K562 (cell line): ENCODE data around the gene DAD1. TPM values are rescaled to one million over a fixed set of nuclear protein-coding genes. Genes with fewer than 3 reads are reported as not detected.

Experiments used
- ATAC-seq: fragments of 200-7000 bp; cut with Tn5 transposase; 3 replicates; pipeline ENCODE4 v1.9.1; 2020; ENCODE audit warnings: moderate library complexity
- BruUV-seq: library from RNA; stranded (reverse); fragments of 400-500 nt; replicated peaks from 2 replicates; lab custom pipeline; 2021; lab: Mats Ljungman, UMichigan
- CTCF ChIA-PET: fragments of 300-600 bp; formaldehyde crosslinking; extraction: SDS; loops from one replicate; lab custom pipeline; 2021; ENCODE audit warnings: low intra/inter-chr PET ratio; lab: Yijun Ruan, JAX
- POLR2A ChIA-PET: fragments of 300-600, 350-650 bp; sonication (Branson Sonifier 250); formaldehyde crosslinking; extraction: SDS; loops from one replicate; lab custom pipeline; 2021; ENCODE audit warnings: antibody characterized with exemption, inconsistent platforms; lab: Yijun Ruan, JAX
- DNase-seq, 4 experiments: peaks; one replicate each; pipeline versions ENCODE4 v3.0.0 to v3.0.0-alpha.2; 2011 to 2018; ENCODE audit warnings: low spot score in 3 of 4, mixed read lengths in 3 of 4; ENCODE audit errors: extremely low read depth in 1 of 4
- FAIRE-seq: peaks from 2 replicates; lab custom pipeline; 2011; peaks lifted over from hg19 to GRCh38; lab: Jason Lieb, UNC
- H2AFZ ChIP-seq: 2 replicates; pipeline ENCODE4 v1.6.0; 2011; ENCODE audit warnings: low read depth, low read length, control low read depth, inconsistent platforms
- H3K27ac ChIP-seq: fragments of 200-600 bp; 3 replicates; pipeline ENCODE4 v1.8.0; 2011; ENCODE audit warnings: low read depth, mild to moderate bottlenecking, control low read depth, inconsistent platforms, low read length, moderate library complexity, mixed read lengths; ENCODE audit errors: extremely low read depth
- H3K27me3 ChIP-seq, 2 experiments: fragments of 300-600 bp in 1 of 2; 2 replicates in 1 of 2; 3 replicates in 1 of 2; pipeline versions ENCODE4 v1.6.0 to v1.8.0; 2011; ENCODE audit warnings: inconsistent platforms in 2 of 2, low read length in 2 of 2, mild to moderate bottlenecking in 1 of 2, mixed read lengths in 1 of 2, moderate library complexity in 1 of 2; ENCODE audit not compliant: control insufficient read depth in 2 of 2, insufficient read depth in 2 of 2
- H3K36me3 ChIP-seq: fragments of 300-600 bp; 3 replicates; pipeline ENCODE4 v1.8.0; 2011; ENCODE audit warnings: mild to moderate bottlenecking, low read length, inconsistent platforms; ENCODE audit not compliant: control insufficient read depth, insufficient read depth
- H3K4me1 ChIP-seq, 2 experiments: fragments of 200-600 bp in 1 of 2; replicated peaks in 1 of 2; 2 replicates in 1 of 2; 3 replicates in 1 of 2; pipeline versions ENCODE4 v1.5.1 to v1.8.0; 2011; ENCODE audit warnings: inconsistent platforms in 2 of 2, low read length in 2 of 2, mild to moderate bottlenecking in 1 of 2, mixed read lengths in 1 of 2, moderate library complexity in 1 of 2; ENCODE audit not compliant: control insufficient read depth in 2 of 2, insufficient read depth in 2 of 2
- H3K4me2 ChIP-seq: 2 replicates; pipeline ENCODE4 v1.6.1; 2011; ENCODE audit warnings: low read length, control low read depth, inconsistent platforms, mixed read lengths; ENCODE audit not compliant: insufficient read depth
- H3K4me3 ChIP-seq: fragments of 200-600 bp; sonication (generic), shearing (Covaris generic); 2 replicates; pipeline ENCODE4 v1.5.1; 2016; ENCODE audit warnings: control low read depth, inconsistent platforms
- H3K79me2 ChIP-seq: fragments of 200-600 bp; 3 replicates; pipeline ENCODE4 v1.8.0; 2011; ENCODE audit warnings: low read length, inconsistent platforms; ENCODE audit not compliant: control insufficient read depth, insufficient read depth
- H3K9ac ChIP-seq, 2 experiments: 2 replicates each; pipeline versions ENCODE4 v1.6.0 to v1.6.1; 2011; ENCODE audit warnings: low read depth in 2 of 2, low read length in 2 of 2, control low read depth in 1 of 2, inconsistent platforms in 1 of 2, mild to moderate bottlenecking in 1 of 2, mixed read lengths in 1 of 2; ENCODE audit not compliant: insufficient read depth in 1 of 2
- H3K9me1 ChIP-seq: one replicate; pipeline ENCODE4 v1.6.0; 2011; ENCODE audit warnings: inconsistent platforms, mild to moderate bottlenecking, low read length, moderate library complexity; ENCODE audit not compliant: control insufficient read depth, insufficient read depth
- H3K9me3 ChIP-seq: replicated peaks from 2 replicates; pipeline ENCODE4 v1.5.1; 2011; ENCODE audit warnings: low read depth, low read length, inconsistent platforms; ENCODE audit not compliant: control insufficient read depth, insufficient read depth
- H4K20me1 ChIP-seq: replicated peaks from 2 replicates; pipeline ENCODE4 v1.6.1; 2011; ENCODE audit warnings: low read length, inconsistent platforms, mixed read lengths; ENCODE audit not compliant: control insufficient read depth, insufficient read depth
- ELF4 ChIP-seq: fragments of 450-650 bp; formaldehyde crosslinking; IDR thresholded peaks from 2 replicates; pipeline ENCODE4 v1.4.0; 2022; ENCODE audit warnings: missing genetic modification characterization
- FOXA3 ChIP-seq, 2 experiments: fragments of 450-650 bp in 1 of 2; sonication (generic) in 1 of 2; formaldehyde crosslinking; IDR thresholded peaks in 1 of 2; conservative IDR thresholded peaks in 1 of 2; 2 replicates each; pipeline versions ENCODE4 v1.4.0 to v1.8.0; 2020 to 2022; ENCODE audit warnings: mild to moderate bottlenecking in 2 of 2, missing genetic modification reagents in 1 of 2
- KDM2B ChIP-seq: fragments of 250-450 bp; sonication (Bioruptor Pico); IDR thresholded peaks from 2 replicates; pipeline ENCODE4 v1.8.0; 2021; ENCODE audit warnings: mild to moderate bottlenecking, moderate library complexity
- MIER1 ChIP-seq: fragments of 450-650 bp; IDR thresholded peaks from 2 replicates; pipeline ENCODE4 v1.6.1; 2016; ENCODE audit warnings: antibody characterized with exemption, mild to moderate bottlenecking, low read depth
- MITF ChIP-seq: IDR thresholded peaks from 2 replicates; pipeline ENCODE4 v1.6.1; 2014; ENCODE audit warnings: antibody characterized with exemption
- MLX ChIP-seq, 2 experiments: fragments of 450-650 bp in 1 of 2; sonication (generic) in 1 of 2; formaldehyde crosslinking; conservative IDR thresholded peaks; 2 replicates each; pipeline versions ENCODE4 v1.4.0 to v1.8.1; 2020 to 2022; ENCODE audit warnings: mild to moderate bottlenecking in 1 of 2, missing genetic modification reagents in 1 of 2
- MTA1 ChIP-seq: fragments of 450-650 bp; IDR thresholded peaks from 2 replicates; pipeline ENCODE4 v1.6.1; 2017; ENCODE audit warnings: borderline replicate concordance
- POLR2H ChIP-seq: IDR thresholded peaks from 2 replicates; pipeline ENCODE4 v1.6.1; 2016; ENCODE audit warnings: missing genetic modification characterization, low read depth, mild to moderate bottlenecking, control low read depth, missing compliant biosample characterization, moderate library complexity
- RBM14 ChIP-seq: fragments of 200-400 bp; formaldehyde crosslinking; IDR thresholded peaks from 2 replicates; pipeline ENCODE4 v1.6.1; 2018; ENCODE audit warnings: low read depth, mild to moderate bottlenecking, low read length, moderate library complexity, borderline replicate concordance; ENCODE audit not compliant: insufficient read depth
- SRSF1 ChIP-seq: fragments of 200-400 bp; formaldehyde crosslinking; IDR thresholded peaks from 2 replicates; pipeline ENCODE4 v1.6.1; 2017; ENCODE audit warnings: mild to moderate bottlenecking, low read depth, low read length, moderate library complexity
- TBL1XR1 ChIP-seq, 2 experiments: IDR thresholded peaks; 2 replicates each; pipeline ENCODE4 v1.6.1; 2012; ENCODE audit warnings: improper control_type of control experiment in 2 of 2, low read length in 2 of 2, mild to moderate bottlenecking in 1 of 2
- VEZF1 ChIP-seq: fragments of 200-800 bp; sonication (Bioruptor generic); IDR thresholded peaks from 2 replicates; pipeline ENCODE4 v1.6.1; 2017; ENCODE audit warnings: missing genetic modification characterization, missing compliant biosample characterization
- ZKSCAN8 ChIP-seq: fragments of 200-800 bp; sonication (Bioruptor generic); IDR thresholded peaks from 2 replicates; pipeline ENCODE4 v1.6.1; 2016; ENCODE audit warnings: missing genetic modification characterization, missing compliant biosample characterization
- in situ Hi-C: fragments of 300-500 bp; cut with MboI; formaldehyde crosslinking; loops from 4 replicates; pipeline ENCODE4 v1.15.0; 2018; ENCODE audit warnings: inconsistent platforms, mixed read lengths
- intact Hi-C: fragments of 100-400 bp; cut with micrococcal nuclease; formaldehyde crosslinking; loops from 2 replicates; pipeline ENCODE4 v1.14.2; 2022
- polyA plus RNA-seq, 8 experiments: library from polyadenylated mRNA; depleted of rRNA in 4 of 8; stranded (reverse) in 5 of 8; unstranded in 3 of 8; fragments of >200 nt; fragmentation: Nextera tagmentation in 2 of 8; fragmentation: Illumina TruSeq in 1 of 8; extraction: Ambion mirVana in 2 of 8; extraction: Trizol in 1 of 8; gene quantifications; 2 replicates each; pipeline versions ENCODE4 v1.2.1 to v1.2.3, GENCODE V29; 2011 to 2014; ENCODE audit warnings: inconsistent platforms in 1 of 8, missing spikeins in 1 of 8
- total RNA-seq, 7 experiments: library from RNA; depleted of rRNA in 6 of 7; stranded (reverse); fragments of >200 nt in 6 of 7; fragmentation: Illumina TruSeq in 2 of 7; extraction: Trizol in 2 of 7; gene quantifications; 2 replicates each; pipeline versions ENCODE4 v1.2.1 to v1.2.3, GENCODE V29; 2011 to 2021; ENCODE audit warnings: low replicate concordance in 1 of 7
- TF ChIP-seq, protein P1 (sequence below): IDR thresholded peaks from 2 replicates; pipeline ENCODE4 v1.6.1; 2016; ENCODE audit warnings: missing genetic modification characterization, missing compliant biosample characterization

Gene DAD1
- total and polyA plus RNA-seq, 9 of the 15 experiments (the other 6 are each of a cell fraction or from before 2014, with no cell fraction given): 104 to 617 (median 222) TPM

- intact Hi-C loops: no loop called here
- no peak for ATAC-seq
- BruUV-seq: no TSS peak
- FAIRE-seq: no peak
- Histone ChIP-seq H2AFZ (no peak overlapping the region), H4K20me1 (no peaks in the 10 kb centered on the region), H3K27me3 (no peaks in the 10 kb centered on the region), H3K4me3 (no peak overlapping the region), H3K4me1 (peaks cover 8 to 14% of the 10 kb centered on the region in 2 experiments; a peak in 3 of 5 replicates), H3K79me2 (peaks cover 14% of the 10 kb centered on the region), H3K4me2 (no peak overlapping the region), H3K9ac (no peak overlapping the region), H3K27ac (no peak overlapping the region), H3K9me3 (no peaks in the 10 kb centered on the region), H3K36me3 (peaks cover 46% of the 10 kb centered on the region; the same call in 2 of the 3 replicates), H3K9me1 (peaks cover 2% of the 10 kb centered on the region)
- ChIA-PET CTCF (no interaction called here), POLR2A (interaction anchor here (1.1 to 2.0 kb wide), 2 partner anchors 10 to 13 kb away, joined by 3 to 8 read pairs; partner anchors contain the start of gene DAD1)
- in situ Hi-C loops: no loop called here
- TF ChIP-seq RBM14: no peak
- TF ChIP-seq ELF4 (CRISPR knock-in tag): no peak
- TF ChIP-seq MTA1: no peak
- no peak for TF ChIP-seq KDM2B (CRISPR knock-in tag)
- TF ChIP-seq MITF: no peak
- TF ChIP-seq ZKSCAN8 (CRISPR knock-in tag): no peak
- TF ChIP-seq, protein P1, sequence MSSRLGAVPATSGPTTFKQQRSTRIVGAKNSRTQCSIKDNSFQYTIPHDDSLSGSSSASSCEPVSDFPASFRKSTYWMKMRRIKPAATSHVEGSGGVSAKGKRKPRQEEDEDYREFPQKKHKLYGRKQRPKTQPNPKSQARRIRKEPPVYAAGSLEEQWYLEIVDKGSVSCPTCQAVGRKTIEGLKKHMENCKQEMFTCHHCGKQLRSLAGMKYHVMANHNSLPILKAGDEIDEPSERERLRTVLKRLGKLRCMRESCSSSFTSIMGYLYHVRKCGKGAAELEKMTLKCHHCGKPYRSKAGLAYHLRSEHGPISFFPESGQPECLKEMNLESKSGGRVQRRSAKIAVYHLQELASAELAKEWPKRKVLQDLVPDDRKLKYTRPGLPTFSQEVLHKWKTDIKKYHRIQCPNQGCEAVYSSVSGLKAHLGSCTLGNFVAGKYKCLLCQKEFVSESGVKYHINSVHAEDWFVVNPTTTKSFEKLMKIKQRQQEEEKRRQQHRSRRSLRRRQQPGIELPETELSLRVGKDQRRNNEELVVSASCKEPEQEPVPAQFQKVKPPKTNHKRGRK (tag): no peak
- TF ChIP-seq MIER1: no peak
- no peak for TF ChIP-seq POLR2H
- no peak for TF ChIP-seq TBL1XR1 (IDR thresholded peaks at IDR 0.05; ENCODE audit: low read length in 2 of 2)
- TF ChIP-seq FOXA3 (CRISPR knock-in tag; conservative IDR thresholded peaks at IDR 0.05 in 1 of 2, IDR thresholded peaks at IDR 0.05 in 1 of 2): no peak
- TF ChIP-seq MLX (CRISPR knock-in tag; conservative IDR thresholded peaks at IDR 0.05): no peak
- no peak for TF ChIP-seq SRSF1
- no peak for TF ChIP-seq VEZF1 (CRISPR knock-in tag)
- no peak for DNase-seq
Observed at GRCh38 chr14:22602862-22603261, 13.8 kb upstream of the DAD1 start.
